GM21576 (cell line): Measurements from ENCODE around the gene LRRC34.

Source experiments
- ATAC-seq: cut with Tn5 transposase; IDR thresholded peaks from one replicate; pipeline ENCODE4 v1.9.1; 2021; ENCODE audit warnings: mild to moderate bottlenecking, moderate library complexity; ENCODE audit not compliant: unreplicated experiment

LRRC34 gene

DNA sequence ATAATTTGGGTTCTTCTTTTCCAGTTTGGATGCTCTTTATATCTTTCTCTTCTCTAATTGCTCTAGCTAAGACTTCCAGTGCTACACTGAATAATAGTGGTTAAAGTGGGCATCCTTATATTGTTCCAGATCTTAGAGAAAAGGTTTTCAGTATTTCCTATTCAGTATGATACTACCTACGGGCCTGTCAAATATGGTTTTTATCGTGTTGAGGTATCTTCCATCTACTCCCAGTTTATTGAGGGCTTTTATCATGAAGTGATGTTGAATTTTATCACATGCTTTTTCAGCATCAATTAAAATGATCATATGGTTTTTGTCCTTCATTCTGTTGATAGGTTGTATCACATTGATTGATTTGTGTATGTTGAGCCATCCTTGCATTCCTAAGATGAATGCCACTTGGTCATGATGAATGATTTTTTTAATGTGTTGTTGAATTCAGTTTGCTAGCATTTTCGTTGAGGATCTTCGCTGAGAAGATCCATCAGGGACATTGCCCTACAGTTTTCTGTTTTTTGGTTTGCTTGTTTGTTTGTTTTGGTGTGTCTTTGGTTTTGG lies 3.0 kb upstream of the LRRC34 start:
- ATAC-seq = no peak

DNA sequence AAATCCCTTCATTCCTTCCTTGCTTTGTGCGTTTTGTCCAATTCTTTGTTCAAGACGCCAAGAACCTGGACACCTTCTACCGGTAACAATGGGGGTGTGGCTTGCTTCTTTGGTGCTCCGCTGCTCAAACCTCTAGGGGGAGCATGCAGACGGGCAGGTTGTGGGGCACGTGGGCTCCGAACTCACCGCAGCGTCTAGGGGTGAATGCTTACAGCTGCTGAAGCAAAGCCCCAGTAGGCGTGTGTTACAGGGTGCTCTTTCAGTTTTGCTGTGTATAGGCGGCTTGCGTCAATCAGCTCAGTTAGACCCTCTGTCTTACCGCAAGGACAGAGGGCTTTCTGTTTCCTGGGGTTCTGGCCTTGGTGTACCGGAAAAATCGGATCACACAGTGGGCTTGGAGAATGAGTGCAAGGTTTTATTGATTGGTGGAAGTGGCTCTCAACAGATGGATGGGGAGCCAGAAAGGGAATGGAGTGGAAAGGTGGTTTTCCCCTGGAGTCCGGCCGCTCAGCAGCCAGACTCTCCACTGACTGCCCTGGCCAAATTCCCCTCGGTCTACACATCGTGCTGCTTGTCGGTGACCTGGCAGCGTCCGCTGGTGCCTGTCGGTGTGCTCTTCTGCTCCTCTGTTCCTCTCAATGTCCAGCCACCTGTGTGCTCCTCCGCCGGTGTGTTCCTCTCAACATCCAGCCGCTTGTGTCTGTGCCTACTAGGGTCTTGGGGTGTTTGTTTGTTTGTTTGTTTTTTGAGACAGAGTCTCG lies 1.2 kb upstream of the LRRC34 start:
- ATAC-seq = peak; percentile 83

DNA sequence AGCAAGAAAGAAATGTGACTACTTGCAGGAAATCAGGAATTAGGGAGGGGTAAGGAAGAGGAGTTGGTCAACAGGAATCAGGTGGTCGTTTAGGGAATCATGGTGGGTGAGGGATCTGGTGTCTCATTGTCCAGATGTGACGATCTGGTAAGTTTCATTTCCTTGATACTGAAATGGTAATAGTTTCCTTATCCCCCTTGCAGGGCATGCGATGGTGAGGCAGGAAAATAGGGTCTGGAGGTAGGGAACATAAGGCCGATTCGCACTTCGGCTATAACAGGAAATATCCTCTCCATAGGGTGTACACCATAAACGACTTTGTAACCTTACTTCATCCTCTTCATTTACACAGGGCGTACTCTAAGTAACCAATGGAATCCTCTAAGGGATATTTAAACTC lies 574 bp upstream of the LRRC34 start:
- ATAC-seq = no peak

DNA sequence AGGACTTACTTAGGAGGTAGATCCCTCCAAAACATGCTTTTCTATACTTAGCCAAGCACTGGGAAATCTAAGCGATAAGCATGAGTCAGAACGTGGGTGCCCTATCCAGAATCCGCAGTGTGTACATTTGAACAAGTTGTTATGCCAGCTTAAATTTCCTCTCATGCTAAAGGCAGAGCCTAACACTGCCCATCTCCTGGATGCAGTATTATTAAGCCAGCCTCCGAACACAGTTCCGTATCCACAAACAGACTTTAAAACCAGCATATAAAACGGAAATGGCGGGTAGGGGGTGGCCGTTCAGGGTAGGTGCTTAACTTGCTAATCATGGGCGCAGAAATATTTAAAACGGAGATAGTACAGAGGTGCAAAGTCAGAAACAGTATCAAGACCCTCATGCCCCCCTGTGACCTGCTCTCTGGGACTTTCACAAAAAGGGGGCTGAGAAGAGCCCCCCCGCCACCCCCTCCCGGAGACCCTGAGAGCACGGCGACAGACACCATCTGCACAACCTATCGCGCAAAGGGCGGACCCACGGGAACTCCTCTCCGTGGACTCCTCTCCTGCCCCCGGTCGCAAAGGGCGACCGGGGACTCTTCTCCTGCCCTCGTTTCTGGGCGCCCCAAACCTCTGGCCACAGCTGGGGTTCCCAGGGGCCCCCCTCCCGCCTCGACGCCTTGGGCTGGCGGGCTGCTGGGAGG lies 923 bp downstream of the LRRC34 start:
- ATAC-seq = peak; percentile 6

DNA sequence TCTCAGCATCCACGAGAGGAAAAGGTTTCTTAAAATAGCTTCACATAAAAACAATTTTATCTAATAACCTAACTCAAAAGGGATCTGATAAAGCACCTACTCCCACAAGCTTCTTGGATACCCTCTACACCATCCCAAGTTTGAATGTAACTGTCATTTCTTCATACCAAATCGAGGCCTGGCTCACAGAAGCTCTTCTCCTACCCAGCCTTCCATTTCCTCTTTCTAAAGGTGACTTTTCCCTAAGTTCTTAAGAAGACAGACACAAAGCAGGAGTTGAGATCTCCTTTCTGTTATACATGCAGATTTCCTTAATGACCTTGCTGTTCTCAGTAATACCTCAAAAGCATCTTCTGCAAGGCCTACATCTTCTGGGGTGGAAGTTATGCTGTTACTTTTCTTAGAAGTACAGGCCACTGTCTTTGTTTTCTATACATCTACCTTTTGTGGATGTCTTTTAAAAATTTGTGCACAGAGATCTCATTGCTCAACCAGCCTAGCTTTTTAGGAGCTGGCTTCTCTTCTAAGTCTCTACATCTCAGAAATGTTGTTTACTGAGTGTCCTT lies 3.4 kb downstream of the LRRC34 start:
- no peak for ATAC-seq

DNA sequence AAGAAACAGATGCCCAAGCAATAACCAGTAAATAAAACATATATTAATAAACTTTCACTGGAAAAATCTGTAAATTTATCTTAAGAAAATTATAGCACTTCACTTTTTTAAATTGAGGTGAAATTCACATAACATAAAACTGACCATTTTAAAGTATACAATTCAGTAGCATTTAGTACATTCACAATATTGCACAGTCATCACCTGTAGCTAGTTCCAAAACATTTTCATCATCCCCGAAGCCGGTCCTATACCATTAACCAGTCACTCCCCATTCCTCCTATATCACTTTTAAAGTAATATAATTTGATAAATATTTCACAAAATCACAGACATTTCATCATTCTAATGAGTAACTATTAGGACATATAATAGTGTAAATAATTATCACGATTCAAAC lies 8.0 kb downstream of the LRRC34 start:
- ATAC-seq = no peak

DNA sequence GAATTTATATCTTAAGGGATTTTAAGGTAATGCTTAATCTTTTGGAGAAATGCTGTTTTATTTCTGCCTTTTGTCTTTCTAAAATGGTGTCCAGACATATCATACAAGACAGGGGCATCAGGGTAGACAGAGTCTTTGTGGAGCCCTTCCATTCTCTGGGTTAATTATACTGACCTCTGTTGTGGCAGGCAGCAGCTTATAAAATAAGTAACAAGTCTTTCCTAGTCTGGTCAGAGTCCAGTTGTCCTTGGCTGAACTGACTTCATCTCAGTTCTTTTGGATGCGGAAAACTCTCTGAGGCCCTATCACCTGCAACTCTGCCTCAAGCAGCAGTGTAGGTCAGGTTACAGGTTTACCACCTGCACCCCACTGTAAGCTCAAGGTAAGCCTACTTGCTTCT lies 20.3 kb downstream of the LRRC34 start:
- ATAC-seq = no peak

DNA sequence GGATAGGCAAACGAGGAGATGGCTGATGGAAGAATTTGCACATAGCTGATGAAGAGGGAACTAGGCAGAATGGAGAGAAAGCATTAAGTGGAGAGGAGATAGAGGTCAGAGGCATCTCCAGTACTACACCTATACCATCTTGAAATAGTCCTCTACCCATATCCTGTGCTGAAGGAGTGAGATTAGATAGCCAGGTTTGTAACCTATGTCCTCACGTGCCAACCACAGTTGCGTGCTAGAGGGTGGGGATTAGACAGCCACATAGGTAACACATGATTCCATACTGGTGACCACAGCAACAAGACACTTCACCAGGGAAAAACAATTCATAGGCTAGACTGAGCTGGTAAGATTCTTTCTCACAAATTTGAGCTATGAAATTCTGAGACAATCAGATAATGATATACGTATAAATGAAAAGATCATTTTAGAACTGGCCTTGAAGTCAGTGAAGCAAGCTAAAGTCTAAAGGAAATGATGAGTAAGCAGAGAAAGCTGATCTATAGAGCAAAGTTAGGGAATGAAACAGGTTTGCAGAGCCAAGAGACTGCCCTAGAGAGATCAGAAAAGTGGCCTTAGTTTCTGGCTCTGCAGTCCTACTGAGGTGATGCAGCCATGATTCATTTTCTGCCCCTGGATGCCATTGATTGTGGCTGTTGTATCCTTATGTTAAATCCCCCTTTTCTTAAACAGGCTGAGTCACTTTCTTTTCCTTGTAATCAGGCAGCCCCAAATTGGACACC lies 21.8 kb downstream of the LRRC34 start:
- ATAC-seq = no peak

DNA sequence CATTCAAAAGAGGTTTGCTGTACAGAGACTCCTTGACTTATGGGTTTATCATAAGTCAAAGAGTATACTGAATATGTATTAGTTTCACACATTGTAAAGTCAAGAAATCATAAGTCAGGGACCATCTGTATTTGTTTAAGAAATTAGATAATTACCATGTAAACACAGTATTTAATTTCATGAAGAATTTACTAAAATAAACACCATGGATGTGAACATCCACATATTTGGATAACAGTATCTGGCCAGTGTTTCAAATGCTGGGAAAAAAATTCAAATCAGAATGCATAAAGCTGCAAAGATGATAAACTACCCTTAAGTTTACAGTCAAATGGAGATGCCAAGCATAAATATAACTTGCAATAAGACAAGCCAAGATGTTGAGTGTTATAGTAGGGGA lies 22.5 kb downstream of the LRRC34 start:
- ATAC-seq = no peak

DNA sequence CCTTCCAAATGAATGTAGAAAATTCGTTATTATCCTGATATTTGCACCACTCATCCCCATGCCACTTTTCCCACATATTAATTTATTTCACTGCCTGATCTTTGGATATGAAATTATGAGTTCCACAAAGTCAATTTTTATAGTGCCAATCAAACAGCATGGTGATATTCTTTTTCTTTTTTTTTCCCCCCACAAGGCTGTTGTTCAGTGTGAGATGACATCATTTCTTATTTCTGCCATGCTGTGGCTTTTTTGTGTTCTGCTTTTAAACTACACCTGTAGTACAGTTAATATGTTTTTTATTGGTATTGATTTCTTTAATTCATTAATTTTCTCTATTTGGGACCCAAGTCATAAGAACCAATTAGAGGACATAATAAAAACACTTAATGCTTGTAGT lies 24.9 kb downstream of the LRRC34 start:
- no peak for ATAC-seq

DNA sequence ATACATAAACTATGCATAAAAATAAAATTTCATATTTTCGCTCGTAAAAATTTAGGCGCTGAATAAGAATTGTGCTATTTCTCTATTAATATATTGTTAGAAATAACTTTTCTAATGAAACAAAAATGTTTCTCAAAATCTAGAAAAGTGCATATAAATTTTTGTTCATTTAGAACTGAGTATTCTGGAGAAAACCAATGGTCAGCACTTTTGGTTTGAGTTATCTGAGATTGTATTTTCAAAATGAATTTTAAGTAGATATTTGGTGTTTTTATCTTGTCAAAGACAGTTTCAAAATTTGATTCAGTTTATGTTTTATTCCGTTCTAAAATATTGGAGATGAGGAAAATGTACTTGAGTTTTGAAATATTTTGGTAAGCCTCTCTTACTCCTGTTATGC lies 25.6 kb downstream of the LRRC34 start:
- no peak for ATAC-seq

DNA sequence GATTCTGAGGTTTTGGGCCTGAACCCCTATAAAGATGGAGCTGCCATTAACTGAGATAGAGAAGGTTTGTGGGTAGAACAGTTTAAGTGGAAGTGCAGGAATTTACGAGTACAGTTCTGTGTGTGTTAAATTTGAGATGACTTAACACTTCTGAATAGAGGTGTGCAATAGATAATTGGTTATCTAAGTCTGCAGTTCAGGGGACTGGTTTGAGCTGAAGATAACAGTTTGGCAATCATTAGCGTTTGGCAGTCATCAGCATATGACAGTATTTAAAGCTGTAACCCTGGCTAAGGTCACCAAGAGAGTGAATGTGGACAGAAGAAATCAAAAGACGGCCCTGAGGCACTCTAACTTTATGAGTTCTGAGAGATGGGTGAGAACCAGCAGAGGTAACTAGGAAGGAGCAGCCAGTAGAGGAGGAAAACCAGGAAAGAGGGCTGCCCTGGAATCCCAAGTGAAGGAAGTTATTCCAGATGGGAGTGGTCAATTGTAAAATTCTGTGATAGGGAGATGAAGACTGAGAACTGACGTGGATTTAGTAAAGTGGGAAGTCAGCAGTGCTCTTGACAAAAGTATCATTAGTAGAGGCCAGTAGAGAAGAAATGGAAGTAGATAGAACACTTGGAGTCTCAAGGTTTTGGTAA lies 31.4 kb downstream of the LRRC34 start:
- no peak for ATAC-seq

DNA sequence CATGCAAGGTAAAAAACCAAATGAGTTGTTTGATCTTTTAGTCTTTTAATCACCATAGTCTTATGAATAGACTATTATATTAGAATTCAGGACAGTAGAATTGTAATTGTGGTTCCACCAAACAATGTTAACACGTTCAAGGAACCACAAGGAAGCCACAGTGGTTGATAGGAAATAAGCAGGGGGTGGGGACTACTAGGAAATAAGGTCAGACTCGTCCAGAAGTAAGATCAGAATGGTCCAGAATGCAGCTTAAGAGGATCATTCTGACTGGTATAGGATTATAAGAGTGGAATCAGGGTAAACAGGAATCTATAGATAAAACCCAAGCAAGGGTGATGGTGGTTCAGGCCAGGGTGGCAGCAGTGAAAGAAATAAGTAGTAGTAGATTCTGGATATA lies 32.0 kb downstream of the LRRC34 start:
- no peak for ATAC-seq

DNA sequence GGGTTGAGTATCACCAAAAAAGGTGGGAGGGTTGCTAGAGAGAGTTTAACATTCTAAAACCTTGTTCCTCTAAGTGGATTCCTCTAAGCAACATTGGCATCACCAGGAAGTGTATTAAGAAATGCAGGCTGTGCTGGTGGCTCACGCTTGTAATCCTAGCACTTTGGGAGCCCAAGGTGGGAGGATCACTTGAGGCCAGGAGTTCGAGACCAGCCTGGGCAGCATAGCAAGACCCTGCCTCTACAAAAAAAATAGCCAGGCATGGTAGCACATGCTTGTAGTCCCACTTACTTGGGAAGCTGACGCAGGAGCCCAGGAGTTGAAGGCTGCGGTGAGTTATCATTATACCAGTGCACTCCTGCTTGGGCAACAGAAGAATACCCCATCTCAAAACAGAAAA lies 34.9 kb downstream of the LRRC34 start:
- ATAC-seq = no peak

DNA sequence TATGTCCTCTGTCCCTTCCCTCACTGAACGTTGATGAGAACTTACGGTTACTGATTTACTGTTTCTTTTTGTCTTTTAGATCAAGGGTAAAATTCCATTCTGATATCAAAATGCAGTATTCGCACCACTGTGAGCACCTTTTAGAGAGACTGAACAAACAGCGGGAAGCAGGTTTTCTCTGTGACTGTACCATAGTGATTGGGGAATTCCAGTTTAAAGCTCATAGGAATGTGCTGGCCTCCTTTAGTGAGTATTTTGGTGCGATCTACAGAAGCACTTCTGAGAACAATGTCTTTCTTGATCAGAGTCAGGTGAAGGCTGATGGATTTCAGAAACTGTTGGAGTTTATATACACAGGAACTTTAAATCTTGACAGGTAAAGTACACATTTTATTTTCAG lies 38.5 kb downstream of the LRRC34 start:
- no peak for ATAC-seq

DNA sequence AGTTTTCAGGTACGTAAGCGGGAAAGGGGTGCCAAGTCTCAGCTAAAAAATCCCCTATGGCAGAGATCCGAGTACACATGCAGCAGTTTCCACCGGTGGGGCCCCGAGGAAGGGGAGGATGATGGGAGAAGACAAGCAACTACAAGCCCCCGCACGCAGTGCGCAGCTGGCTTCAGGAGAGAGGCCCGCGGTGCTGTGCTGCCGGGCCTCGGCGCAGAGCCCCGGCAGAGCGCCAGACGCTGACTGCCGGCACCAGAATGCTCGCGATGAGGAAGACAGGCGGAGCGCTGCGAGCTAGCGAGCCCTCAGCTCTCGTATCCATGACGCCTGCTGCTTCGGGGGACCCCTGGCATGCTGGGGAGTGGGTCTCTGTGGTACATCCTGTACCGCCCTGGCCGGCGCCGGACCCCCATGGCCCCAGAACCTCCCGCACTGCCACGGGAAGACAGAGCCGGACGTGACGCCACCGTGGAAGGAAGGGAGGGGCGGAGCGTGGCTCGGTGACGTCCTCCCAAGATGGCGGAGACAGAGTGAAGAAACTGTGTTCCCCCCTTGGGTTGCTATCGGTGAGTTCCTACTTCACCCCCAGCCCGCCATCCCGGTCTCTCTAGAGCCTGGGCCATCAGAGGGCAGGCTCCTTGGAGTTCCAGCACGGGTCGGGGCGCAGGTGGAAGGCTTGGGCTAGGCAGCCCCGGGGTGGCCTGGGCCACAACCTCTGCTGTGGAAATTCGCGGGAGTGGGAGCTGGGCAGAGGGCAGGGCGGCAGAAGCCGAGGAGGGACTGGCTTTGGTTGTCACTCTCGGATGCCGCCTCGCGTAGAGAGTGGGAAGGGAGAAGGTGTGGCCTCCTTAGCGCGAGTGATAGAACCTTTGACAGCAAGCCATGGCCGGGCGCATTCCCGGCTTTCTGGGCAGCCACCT lies 39.5 kb downstream of the LRRC34 start, which contains the start of gene MYNN:
Gene MYNN, plus strand, starts transcription at position 500 of the 920 bp plus-strand sequence. CDS start 900 bp downstream, outside the sequence.
- ATAC-seq = peak; percentile 80

DNA sequence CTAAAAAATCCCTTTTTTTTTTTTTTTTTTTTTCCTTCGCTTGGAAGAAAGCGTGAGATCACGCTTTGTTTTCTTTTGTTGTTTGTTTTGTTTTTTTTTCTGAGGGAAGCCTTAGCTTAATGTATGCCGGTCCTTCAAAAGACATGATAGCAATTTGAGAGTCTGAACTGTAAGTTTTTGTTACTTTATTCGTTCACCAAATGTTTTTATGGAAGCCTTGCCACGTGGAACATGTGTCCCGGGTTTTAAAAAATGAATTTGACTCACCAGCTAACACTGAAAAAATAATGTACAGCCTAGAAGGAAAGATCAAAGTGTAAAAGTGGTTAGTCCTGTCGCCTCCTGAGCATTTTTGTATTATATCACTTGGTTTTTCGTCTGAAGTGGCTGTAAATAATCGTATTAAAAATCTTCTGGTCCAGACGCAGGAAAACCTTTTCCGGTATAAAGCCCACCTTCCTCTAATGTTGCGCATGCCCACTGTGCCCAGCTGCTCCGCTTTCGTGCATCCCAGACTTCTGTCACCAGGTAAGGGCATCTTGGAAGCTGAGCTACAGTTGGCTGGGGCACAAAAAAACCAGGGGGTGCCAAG lies 40.3 kb downstream of the LRRC34 start:
- ATAC-seq = peak; percentile 25

DNA sequence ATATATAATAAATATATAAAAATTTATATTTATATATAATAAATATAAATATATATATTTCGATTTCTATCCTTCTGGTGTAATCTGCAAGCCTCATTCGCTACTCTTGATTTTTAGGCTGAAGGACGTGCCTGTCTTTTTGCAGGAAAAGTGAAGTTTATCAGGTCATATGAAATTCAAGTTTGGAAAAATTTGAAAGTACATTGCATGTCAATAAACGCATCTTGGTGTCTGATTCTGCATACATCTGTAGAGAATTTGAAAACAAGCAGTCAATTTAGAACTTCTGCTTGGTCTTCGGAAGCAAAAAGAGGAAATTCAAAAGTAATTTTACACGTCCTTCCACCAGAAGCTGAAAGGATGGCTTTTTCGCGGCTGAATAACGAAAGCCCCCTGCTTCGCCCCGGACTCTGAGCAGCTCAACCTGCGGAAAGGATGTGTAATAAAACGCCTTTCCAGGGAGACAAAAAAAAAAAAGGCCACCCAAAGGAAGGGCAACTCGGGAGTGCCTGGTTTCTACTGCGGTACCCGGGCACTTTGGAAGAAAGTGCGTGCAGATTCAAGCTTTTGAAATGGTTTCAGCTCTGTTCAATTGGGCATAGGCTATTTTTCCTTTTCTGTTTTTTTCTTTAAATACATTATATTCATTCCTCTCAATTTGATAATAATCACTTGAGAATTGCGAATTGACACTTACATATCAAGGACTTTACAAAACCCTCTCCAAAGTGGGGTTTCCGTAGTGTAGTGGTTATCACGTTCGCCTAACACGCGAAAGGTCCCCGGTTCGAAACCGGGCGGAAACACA lies 41.0 kb downstream of the LRRC34 start:
- ATAC-seq = no peak
